HG02571 (cell line): ENCODE results near the gene ACSM5.

Experiments used
- ATAC-seq: cut with Tn5 transposase; IDR thresholded peaks from one replicate; pipeline ENCODE4 v1.9.1; 2021; ENCODE audit warnings: mild to moderate bottlenecking, moderate library complexity; ENCODE audit not compliant: unreplicated experiment

ACSM5 gene

DNA sequence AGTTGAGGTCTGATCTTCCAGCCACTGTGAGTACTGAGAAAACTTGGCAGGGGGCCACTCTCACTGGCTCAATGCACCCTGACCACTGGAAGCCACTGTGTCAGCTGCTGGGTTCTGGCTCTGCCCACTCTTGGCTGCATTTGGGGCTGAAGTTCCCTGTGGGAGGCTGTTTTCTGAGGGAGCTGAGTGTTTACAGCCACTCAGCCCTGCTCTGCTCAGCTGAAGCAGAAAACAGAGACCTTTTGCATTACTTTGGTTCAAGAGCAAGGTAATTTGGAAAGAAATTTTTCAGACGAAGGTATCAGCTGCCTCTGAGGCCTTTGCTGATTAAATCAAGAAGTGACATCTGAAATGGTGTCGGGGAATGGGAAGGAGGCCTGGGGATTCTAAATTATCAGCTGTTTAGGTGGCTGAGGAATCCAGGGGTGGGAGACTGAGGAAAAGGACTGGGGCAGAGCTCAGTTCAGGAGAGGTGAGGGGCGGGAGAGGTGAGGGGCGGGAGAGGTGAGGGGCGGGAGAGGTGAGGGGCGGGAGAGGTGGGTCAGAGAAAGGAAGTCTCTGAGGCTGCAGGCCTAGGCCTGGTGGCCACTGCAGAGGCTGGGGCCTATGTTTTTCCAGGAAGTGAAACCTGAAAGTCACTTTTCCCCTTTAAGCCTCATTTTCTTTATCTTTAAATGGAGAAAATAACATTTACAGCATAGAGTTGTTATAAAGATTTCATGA, at the start of gene ACSM5:
Gene ACSM5, plus strand, starts transcription at position 137 of the 723 bp plus-strand sequence. CDS start 1,951 bp downstream, outside the sequence.
- ATAC-seq, result no peak

DNA sequence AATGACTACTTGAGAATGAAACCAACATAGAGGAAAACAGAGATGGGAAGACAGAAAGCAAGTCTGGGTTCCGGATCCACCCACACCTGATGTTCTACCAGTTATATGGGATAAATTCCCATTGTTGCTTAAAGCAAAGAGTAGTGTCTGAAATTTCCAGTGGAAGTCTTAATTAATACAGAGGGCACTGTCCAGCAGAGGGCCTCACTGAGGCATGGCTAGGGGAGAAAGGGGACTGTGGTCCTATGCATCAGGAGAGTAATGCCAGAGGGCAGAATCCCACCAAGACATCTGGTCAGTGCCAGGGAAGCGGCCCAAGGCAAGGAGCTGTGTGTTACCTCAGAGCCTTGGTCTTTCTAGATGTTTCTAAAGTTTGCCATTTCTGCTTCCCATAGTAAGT, 49.3 kb upstream of the ACSM5 start:
- no peak for ATAC-seq

- no peak for ATAC-seq
Measured at GRCh38 chr16:20363191-20363590, 46.1 kb upstream of the ACSM5 start.

GRCh38 chr16:20364051-20364450, 45.3 kb upstream of the ACSM5 start:
- no peak for ATAC-seq

DNA sequence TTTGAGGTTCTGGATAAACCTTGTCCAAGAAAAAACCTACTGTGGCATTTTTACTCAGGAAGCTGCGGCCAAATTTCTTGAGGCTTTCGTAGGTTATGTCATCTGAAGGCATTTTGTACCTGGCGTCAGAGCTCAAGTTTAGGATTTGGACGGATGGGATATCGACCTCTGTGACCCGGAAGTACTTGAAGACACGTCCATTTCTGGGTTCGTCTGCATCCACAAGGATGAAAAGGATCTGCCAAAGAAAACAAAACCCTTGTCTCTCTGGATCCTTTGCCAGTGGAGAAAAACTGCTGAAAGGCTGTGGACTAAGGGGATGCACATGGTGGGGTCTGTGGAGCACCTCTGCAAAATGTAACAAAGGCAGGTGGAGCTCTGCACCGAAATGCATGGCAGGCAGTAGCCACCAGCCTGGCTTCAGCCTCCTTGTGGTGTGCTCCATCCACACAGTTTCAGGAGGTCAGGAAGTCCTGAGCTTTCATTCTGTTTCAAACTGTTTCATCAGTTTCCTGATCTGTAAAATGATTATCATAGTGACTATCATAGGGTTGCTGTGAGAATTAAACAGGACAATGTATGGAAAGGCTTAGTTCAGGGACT, 39.8 kb upstream of the ACSM5 start:
- no peak for ATAC-seq

DNA sequence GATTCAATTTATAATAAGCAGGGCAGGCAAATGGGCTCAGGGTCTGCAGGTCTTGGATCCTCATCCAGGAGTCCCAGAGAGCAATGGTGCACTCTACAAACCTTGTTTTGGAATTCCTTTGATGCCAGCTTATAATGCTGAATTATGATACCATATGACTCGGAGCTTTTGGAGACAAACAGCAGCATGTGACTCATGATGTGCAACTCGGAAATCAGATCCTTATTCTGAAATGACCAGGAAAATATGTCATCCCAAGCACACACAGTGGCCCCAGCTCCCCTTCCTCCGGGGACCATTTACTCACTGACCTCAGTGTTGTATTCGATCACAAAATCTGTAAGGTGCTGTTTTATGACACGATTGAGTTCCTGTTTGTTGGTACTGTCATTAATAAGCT, 36.6 kb upstream of the ACSM5 start:
- ATAC-seq, result no peak

GRCh38 chr16:20377181-20377580, 32.2 kb upstream of the ACSM5 start:
- ATAC-seq, result no peak

DNA sequence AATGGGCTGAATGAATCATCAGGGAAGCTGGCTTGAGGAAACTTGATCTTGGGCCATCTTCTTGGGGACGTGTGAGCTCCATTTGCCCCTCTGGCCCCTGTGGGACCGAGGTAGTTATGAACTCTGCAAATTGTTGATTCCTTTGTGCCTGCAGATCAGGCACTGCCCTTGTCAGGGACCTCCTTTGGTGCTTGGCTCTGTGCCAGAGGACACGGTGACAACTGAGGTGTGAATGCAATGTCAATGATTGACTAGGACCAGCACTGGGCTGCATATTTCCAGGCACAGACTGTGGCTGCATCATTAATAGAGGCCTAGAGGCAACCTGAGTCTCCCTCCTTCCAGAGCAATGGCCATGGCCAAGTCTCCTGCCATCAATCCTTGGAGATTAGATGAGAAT, 28.6 kb upstream of the ACSM5 start:
- ATAC-seq, result no peak

- no peak for ATAC-seq
Measured at GRCh38 chr16:20382202-20382948, 27.0 kb upstream of the ACSM5 start.

GRCh38 chr16:20383106-20384029, 26.0 kb upstream of the ACSM5 start:
- ATAC-seq, result no peak

GRCh38 chr16:20385844-20386832, 23.2 kb upstream of the ACSM5 start:
- ATAC-seq, result no peak

GRCh38 chr16:20387978-20388377, 21.4 kb upstream of the ACSM5 start:
- ATAC-seq, result no peak

DNA sequence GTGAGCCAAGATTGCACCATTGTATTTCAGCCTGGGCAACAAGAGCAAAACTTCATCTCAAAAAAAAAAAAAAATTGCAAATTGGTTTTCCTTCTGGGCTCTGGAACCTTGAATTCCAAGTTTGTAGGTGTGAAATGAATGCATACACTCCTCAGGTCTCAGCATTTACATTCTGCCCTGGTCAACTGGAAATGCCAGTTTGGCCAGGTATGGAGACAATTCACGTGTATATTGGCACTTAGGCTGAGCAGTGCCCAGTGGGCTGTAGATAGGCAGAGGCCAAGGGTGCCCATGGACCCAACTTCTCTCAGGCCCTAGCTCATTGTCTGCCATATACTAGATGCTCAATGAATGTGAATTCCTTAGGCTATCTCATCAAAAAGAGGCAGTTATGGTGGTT, 20.5 kb upstream of the ACSM5 start:
- no peak for ATAC-seq

DNA sequence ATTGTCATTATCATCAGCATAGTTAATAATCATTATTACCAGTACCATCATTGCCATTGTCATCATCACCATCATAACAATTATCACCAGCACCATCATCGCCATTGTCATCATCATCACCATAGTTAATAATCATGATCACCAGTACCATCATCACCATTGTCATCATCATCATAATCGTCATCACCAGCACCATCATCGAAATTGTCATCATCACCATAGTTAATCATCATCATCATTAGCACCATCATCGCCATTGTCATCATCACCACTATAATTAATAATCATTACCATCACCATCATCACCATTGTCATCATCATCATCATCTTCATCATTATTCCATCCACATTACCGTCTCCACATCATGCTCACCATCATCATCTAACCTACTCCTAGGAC, 18.3 kb upstream of the ACSM5 start:
- no peak for ATAC-seq

DNA sequence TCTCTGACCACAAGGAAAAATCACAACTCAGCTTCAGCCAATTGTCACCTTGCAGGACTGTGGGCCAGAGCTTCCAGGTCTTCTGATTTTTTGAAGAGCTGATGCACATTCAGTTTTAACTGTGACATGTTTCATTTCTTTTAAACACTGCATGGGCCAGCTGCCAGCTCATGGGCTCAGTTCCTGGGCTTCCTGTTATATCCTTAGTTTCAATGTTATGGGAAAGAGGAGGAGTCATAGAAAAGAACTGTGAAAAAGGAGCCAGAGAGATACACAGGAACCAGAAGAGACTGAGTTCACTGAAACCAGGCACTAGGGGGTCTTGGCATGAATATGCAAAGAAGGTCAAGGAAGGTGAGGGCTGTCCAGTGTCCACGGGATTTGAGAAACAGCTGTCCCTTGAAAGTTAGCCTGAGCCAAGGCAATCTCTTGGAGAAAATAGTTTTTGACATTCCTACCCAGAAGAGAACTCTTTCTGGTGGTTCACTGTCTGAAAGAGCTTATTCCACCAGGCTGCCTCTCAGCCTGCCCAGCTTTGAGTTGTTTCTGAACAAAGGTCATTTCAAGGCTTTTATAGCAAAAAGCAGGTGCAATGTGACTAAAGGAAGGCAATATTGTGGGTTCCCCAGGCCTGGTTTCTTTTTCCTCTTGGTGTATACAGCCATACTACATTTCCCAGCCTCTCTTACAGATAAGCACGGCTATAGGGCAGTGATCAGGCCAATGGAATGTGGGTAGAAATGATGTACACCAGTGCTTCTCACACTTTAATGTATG, 15.3 kb upstream of the ACSM5 start:
- ATAC-seq, result no peak

DNA sequence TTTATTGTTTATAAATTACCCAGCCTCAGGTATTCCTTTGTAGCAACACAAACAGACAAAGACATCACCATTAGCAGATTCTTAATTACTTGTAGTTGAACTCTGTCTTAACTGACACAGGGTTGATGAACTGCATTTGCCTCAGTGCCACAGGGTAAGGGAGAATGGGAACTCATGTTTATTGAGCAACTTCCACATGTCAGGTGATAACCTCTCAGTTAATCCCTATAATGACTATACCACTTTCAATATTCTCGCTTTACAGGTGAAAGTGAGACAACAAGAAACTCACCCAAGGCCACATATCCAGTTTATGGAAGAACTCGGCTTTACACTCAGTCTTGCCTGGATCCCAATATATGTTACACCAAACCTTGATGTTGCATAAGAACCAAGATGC, 13.4 kb upstream of the ACSM5 start:
- no peak for ATAC-seq

DNA sequence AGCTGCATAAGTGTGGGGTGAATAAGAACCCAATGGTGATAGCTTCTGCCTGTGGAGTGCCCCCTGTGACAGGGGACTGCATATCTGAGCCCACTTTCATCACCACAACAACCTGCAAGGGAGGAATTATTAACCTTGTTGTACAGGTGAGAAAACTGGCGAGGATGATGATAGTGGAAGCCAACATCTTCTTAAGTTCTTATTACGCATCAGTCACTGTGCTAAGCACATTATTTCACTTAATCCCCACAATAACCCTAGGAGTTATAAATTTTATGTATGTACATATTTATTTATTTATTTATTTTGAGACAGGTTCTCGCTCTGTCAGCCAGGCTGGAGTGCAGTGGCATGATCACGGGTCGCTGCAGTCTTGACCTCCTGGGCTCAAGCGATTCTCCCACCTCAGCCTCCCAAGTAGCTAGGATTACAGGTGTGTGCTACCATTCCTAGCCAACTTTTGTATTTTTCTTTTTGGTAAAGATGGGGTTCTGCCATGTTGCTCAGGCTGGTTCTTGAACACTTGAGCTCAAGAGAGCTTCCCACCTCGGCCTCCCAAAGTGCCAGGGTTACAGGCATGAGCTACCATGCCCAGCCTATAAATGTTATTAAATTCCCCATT, 12.4 kb upstream of the ACSM5 start:
- ATAC-seq, result no peak

DNA sequence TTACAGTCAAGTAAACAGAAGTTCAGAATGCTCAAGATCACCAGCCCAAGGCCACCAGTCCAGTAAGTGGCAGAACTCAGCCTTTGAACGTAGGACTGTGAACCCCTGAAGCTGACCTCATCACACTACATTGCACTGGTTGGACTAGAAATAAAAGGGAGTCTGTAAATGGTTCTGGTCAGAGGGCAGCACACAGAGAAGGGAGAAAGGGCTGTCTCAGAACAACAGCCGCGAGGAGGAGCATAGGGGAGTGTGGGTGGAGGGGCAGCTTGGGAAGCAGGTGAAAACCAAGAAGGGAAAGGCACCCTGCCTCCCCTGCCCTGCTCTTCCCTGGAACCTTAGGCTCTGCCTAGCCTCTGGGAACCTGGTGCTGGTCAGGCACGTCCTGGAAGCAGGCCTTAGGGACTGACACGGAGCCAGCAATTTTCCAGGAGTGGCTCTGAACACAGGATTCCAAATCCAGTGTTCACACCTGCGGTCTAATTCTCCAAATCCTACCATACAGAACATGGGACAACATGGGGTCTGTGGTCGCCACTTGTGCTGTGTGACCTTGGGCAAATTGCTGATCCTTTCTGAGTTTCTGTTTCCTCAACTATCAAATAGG, 11.8 kb upstream of the ACSM5 start:
- ATAC-seq, result no peak
